Naive thymus-derived CD4-positive, alpha-beta T cell (primary cell): Measurements from ENCODE around the gene JPT2. TPM values are rescaled to one million over a fixed set of nuclear protein-coding genes. Genes with fewer than 3 reads are reported as not detected.
A peak's percentile ranks its signal among the peaks of the same experiment; 100 is the strongest.

Source experiments
- ATAC-seq: fragments of 150-1000 bp; cut with Tn5 transposase; 2 replicates; pipeline ENCODE4 v1.10.0; 2021; ENCODE audit warnings: mild to moderate bottlenecking, moderate library complexity
- CTCF ChIA-PET: fragments of 350-600 bp; sonication (Branson Sonifier 250); formaldehyde crosslinking; loops from one replicate; lab custom pipeline; 2021; ENCODE audit warnings: antibody characterized with exemption; lab: Charles Lee
- POLR2A ChIA-PET: fragments of 350-600 bp; sonication (Branson Sonifier 250); formaldehyde crosslinking; loops from one replicate; lab custom pipeline; 2021; ENCODE audit warnings: antibody characterized with exemption, inconsistent platforms; lab: Charles Lee
- DNase-seq, 9 donors: peaks; one replicate each; pipeline versions ENCODE4 v3.0.0 to v3.0.0-alpha.2; 2020 to 2022; ENCODE audit warnings: mixed read lengths in 1 of 9
- H3K27ac ChIP-seq: one replicate; pipeline ENCODE4 v1.7.0; 2013; ENCODE audit warnings: mild to moderate bottlenecking, low read depth, low read length, moderate library complexity
- H3K27me3 ChIP-seq, 2 donors: one replicate each; pipeline ENCODE4 v1.7.0; 2013; ENCODE audit warnings: low read length in 2 of 2, mild to moderate bottlenecking in 2 of 2, moderate library complexity in 2 of 2; ENCODE audit not compliant: control insufficient read depth in 2 of 2, insufficient read depth in 2 of 2
- H3K36me3 ChIP-seq, 3 experiments: 1 replicate in 2 of 3; 2 replicates in 1 of 3; pipeline ENCODE4 v1.7.0; 2013; ENCODE audit warnings: low read length in 3 of 3, mild to moderate bottlenecking in 3 of 3, moderate library complexity in 1 of 3; ENCODE audit not compliant: insufficient read depth in 3 of 3, control insufficient read depth in 2 of 3
- H3K4me1 ChIP-seq, 2 donors: one replicate each; pipeline ENCODE4 v1.7.0; 2013; ENCODE audit warnings: low read length in 2 of 2, mild to moderate bottlenecking in 2 of 2, moderate library complexity in 1 of 2; ENCODE audit not compliant: control insufficient read depth in 2 of 2, insufficient read depth in 2 of 2
- H3K4me3 ChIP-seq: 2 replicates; pipeline ENCODE4 v1.7.0; 2013; ENCODE audit warnings: mild to moderate bottlenecking, low read length
- H3K9me3 ChIP-seq, 3 experiments: 1 replicate in 2 of 3; 2 replicates in 1 of 3; pipeline ENCODE4 v1.7.0; 2013; ENCODE audit warnings: low read length in 3 of 3; ENCODE audit not compliant: control insufficient read depth in 2 of 3
- H3K27ac Mint-ChIP-seq, 9 donors: one replicate each; pipeline ENCODE4 v1.8.0; 2020 to 2022; ENCODE audit warnings: mixed read lengths in 9 of 9, mild to moderate bottlenecking in 8 of 9, moderate library complexity in 5 of 9, inconsistent platforms in 2 of 9
- H3K27me3 Mint-ChIP-seq, 5 donors: one replicate each; pipeline ENCODE4 v1.8.0; 2021 to 2022; ENCODE audit warnings: mixed read lengths in 5 of 5, mild to moderate bottlenecking in 1 of 5
- H3K36me3 Mint-ChIP-seq, 5 donors: one replicate each; pipeline ENCODE4 v1.8.0; 2020 to 2022; ENCODE audit warnings: mixed read lengths in 5 of 5, mild to moderate bottlenecking in 3 of 5, inconsistent platforms in 1 of 5
- H3K4me1 Mint-ChIP-seq, 7 donors: one replicate each; pipeline ENCODE4 v1.8.0; 2020 to 2022; ENCODE audit warnings: mixed read lengths in 7 of 7, mild to moderate bottlenecking in 3 of 7, inconsistent platforms in 1 of 7
- H3K4me3 Mint-ChIP-seq, 10 donors: one replicate each; pipeline ENCODE4 v1.8.0; 2020 to 2022; ENCODE audit warnings: mild to moderate bottlenecking in 10 of 10, mixed read lengths in 10 of 10, moderate library complexity in 6 of 10, inconsistent platforms in 2 of 10
- H3K9me3 Mint-ChIP-seq, 11 donors: one replicate each; pipeline ENCODE4 v1.8.0; 2020 to 2022; ENCODE audit warnings: mixed read lengths in 11 of 11, mild to moderate bottlenecking in 4 of 11, inconsistent platforms in 1 of 11, moderate library complexity in 1 of 11
- intact Hi-C, 2 donors: fragments of 100-400 bp; cut with micrococcal nuclease; formaldehyde crosslinking; loops; one replicate each; pipeline ENCODE4 v1.15.1; 2023
- polyA plus RNA-seq, 2 donors: library from polyadenylated mRNA; unstranded; fragments of 300-500 nt; fragmentation: Illumina TruSeq; gene quantifications; one replicate each; pipeline ENCODE4 v1.2.3, GENCODE V29; 2021
- total RNA-seq, 6 experiments: library from RNA in 5 of 6; stranded (reverse) in 5 of 6; gene quantifications; 1 replicate in 5 of 6; 2 replicates in 1 of 6; pipeline ENCODE4 v1.2.3 and lab custom pipeline; 2021 to 2026

Gene JPT2
- total and polyA plus RNA-seq, 7 experiments from 2014 or later, result 12.6 to 67.2 (median 17.5) TPM

DNA sequence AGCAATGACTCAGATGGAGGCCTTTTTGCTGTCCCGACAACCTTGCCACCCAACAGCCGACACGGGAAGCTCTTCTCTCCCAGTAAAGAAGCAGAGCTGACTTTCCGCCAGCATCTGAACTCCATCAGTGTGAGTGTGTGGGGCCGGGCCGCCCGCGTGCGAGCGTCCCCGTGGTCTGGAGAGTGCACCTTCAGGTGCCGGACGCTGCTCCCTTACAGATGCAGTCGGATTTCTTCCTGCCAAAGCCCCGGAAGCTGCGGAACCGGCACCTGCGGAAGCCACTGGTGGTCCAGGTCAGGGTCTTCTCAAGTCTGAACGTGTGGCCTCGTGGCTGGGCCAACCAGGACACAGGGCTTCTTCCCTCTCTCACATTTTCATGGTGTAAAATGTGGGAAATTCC, 15.5 kb upstream of the JPT2 start:
- DNase-seq, result no peak
- no peaks in the 10 kb centered on the region for H3K9me3 ChIP-seq
- peaks cover 0 to 35% (median 4%) of the 10 kb centered on the region in 5 donors for H3K36me3 Mint-ChIP-seq
- H3K27ac ChIP-seq, result no peak overlapping the region
- peaks cover 0 to 88% (median 13%) of the 10 kb centered on the region in 3 experiments for H3K36me3 ChIP-seq
- no peak overlapping the region for H3K4me3 Mint-ChIP-seq
- no peaks in the 10 kb centered on the region for H3K27me3 Mint-ChIP-seq
- POLR2A ChIA-PET, result no interaction called here
- H3K27me3 ChIP-seq, result no peaks in the 10 kb centered on the region
- H3K4me1 ChIP-seq, result no peaks in the 10 kb centered on the region
- ATAC-seq, result no peak
- H3K4me3 ChIP-seq, result no peak overlapping the region
- CTCF ChIA-PET, result no interaction called here
- H3K4me1 Mint-ChIP-seq, result no peaks in the 10 kb centered on the region
- H3K9me3 Mint-ChIP-seq, result no peaks in the 10 kb centered on the region
- intact Hi-C loops, result no loop called here
- no peak overlapping the region for H3K27ac Mint-ChIP-seq

DNA sequence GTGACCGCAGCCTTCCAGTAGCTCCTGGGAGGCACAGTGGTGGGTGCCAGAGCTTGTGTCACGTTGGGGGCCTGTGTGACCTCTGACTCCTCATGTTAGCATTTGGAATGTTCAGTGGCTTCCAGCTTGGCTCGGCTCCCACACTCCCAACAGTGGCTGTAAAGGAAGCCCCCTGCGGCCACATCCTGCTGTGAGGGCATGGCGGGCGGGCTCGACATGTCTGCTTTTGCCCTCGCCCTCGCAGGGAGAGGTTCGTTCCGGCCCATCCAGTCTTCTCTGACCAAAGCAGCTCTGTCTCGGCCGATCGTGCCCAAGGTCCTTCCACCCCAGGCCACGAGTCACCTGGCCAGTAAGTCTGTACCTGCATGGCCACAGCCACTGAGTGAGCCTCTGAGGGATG, 12.2 kb upstream of the JPT2 start:
- POLR2A ChIA-PET, result no interaction called here
- Histone ChIP-seq H3K9me3 (no peaks in the 10 kb centered on the region), H3K4me3 (no peak overlapping the region), H3K36me3 (peaks cover 0 to 90% (median 13%) of the 10 kb centered on the region in 3 experiments), H3K27ac (no peak overlapping the region), H3K27me3 (no peaks in the 10 kb centered on the region), H3K4me1 (no peaks in the 10 kb centered on the region)
- Mint-ChIP-seq H3K9me3 (no peaks in the 10 kb centered on the region), H3K36me3 (peaks cover 0 to 53% (median 7%) of the 10 kb centered on the region in 5 donors), H3K4me3 (no peak overlapping the region), H3K27me3 (no peaks in the 10 kb centered on the region), H3K4me1 (no peaks in the 10 kb centered on the region), H3K27ac (no peak overlapping the region)
- intact Hi-C loops, result no loop called here
- ATAC-seq, result no peak
- CTCF ChIA-PET, result interaction anchor here (0.5 to 0.8 kb wide), 2 partner anchors 11 to 17 kb away, joined by 3 to 4 read pairs; no protein-coding TSS in a partner anchor
- no peak for DNase-seq

DNA sequence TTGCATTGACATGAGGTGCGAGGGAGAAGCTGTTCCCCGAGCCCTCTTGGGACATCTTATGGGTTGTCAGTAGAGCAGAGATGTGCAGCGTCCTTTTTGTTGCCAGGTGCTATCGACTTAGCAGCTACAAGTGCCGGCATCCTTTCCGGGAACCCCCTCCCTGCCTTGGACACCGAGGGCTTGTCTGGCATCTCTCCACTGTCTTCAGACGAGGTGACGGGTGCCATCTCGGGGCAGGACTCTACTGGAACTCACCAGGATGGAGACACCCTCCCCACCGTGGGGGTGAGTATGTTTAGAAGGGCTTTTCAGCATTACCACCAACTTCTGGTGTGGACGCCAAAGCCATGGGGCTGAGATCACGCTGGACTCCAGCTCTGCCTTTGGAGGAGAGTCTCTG, 11.8 kb upstream of the JPT2 start:
- H3K4me3 Mint-ChIP-seq, result no peak overlapping the region
- intact Hi-C loops, result no loop called here
- DNase-seq (no peak), ATAC-seq (no peak)
- no peaks in the 10 kb centered on the region for H3K4me1 Mint-ChIP-seq
- H3K27me3 Mint-ChIP-seq, result no peaks in the 10 kb centered on the region
- POLR2A ChIA-PET, result no interaction called here
- Histone ChIP-seq H3K27me3 (no peaks in the 10 kb centered on the region), H3K9me3 (no peaks in the 10 kb centered on the region), H3K27ac (no peak overlapping the region), H3K4me3 (no peak overlapping the region), H3K36me3 (peaks cover 0 to 95% (median 16%) of the 10 kb centered on the region in 3 experiments), H3K4me1 (no peaks in the 10 kb centered on the region)
- peaks cover 0 to 58% (median 10%) of the 10 kb centered on the region in 5 donors for H3K36me3 Mint-ChIP-seq
- CTCF ChIA-PET, result interaction anchor here (0.8 kb wide), 1 partner anchor 11 kb away, joined by 3 read pairs; no protein-coding TSS in a partner anchor
- H3K9me3 Mint-ChIP-seq, result no peaks in the 10 kb centered on the region
- no peak overlapping the region for H3K27ac Mint-ChIP-seq

GRCh38 chr16:1667271-1667670, 10.8 kb upstream of the JPT2 start:
- Histone ChIP-seq H3K27ac (no peak overlapping the region), H3K4me1 (no peaks in the 10 kb centered on the region), H3K36me3 (peaks cover 0 to 96% (median 16%) of the 10 kb centered on the region in 3 experiments), H3K9me3 (no peaks in the 10 kb centered on the region), H3K4me3 (no peak overlapping the region), H3K27me3 (no peaks in the 10 kb centered on the region)
- H3K27ac Mint-ChIP-seq, result peak overlapping the region in 1 of 9 donors; percentile 24
- no peaks in the 10 kb centered on the region for H3K4me1 Mint-ChIP-seq
- peaks cover 4 to 67% (median 14%) of the 10 kb centered on the region in 5 donors for H3K36me3 Mint-ChIP-seq
- H3K27me3 Mint-ChIP-seq, result no peaks in the 10 kb centered on the region
- intact Hi-C loops, result no loop called here
- H3K4me3 Mint-ChIP-seq, result no peak overlapping the region
- ChIA-PET POLR2A (interaction anchor here (0.5 kb wide), 1 partner anchor 238 kb away, joined by 4 read pairs; no protein-coding TSS in a partner anchor), CTCF (interaction anchor here (0.8 to 1.0 kb wide), 2 partner anchors 10 to 329 kb away, joined by 3 to 4 read pairs; partner anchors contain the start of gene JPT2)
- no peak for ATAC-seq
- no peaks in the 10 kb centered on the region for H3K9me3 Mint-ChIP-seq
- no peak for DNase-seq

- intact Hi-C loops, result no loop called here
- Histone ChIP-seq H3K27ac (no peak overlapping the region), H3K4me3 (no peak overlapping the region), H3K4me1 (no peaks in the 10 kb centered on the region), H3K27me3 (no peaks in the 10 kb centered on the region), H3K9me3 (no peaks in the 10 kb centered on the region), H3K36me3 (peaks cover 0 to 96% (median 16%) of the 10 kb centered on the region in 3 experiments)
- Mint-ChIP-seq H3K4me3 (no peak overlapping the region), H3K4me1 (no peaks in the 10 kb centered on the region), H3K9me3 (no peaks in the 10 kb centered on the region), H3K27ac (no peak overlapping the region), H3K27me3 (no peaks in the 10 kb centered on the region), H3K36me3 (peaks cover 8 to 68% (median 14%) of the 10 kb centered on the region in 5 donors)
- ATAC-seq (no peak), DNase-seq (no peak)
- ChIA-PET POLR2A (interaction anchor here (0.5 kb wide), 1 partner anchor 239 kb away, joined by 4 read pairs; no protein-coding TSS in a partner anchor), CTCF (interaction anchor here (0.8 to 1.0 kb wide), 2 partner anchors 10 to 330 kb away, joined by 3 to 4 read pairs; partner anchors contain the start of gene JPT2)
Observed at GRCh38 chr16:1667916-1668315, 10.2 kb upstream of the JPT2 start.

GRCh38 chr16:1668612-1669319, 9.3 kb upstream of the JPT2 start:
- Mint-ChIP-seq H3K36me3 (peaks cover 14 to 70% (median 18%) of the 10 kb centered on the region in 5 donors), H3K9me3 (no peaks in the 10 kb centered on the region), H3K27ac (no peak overlapping the region), H3K4me3 (no peak overlapping the region), H3K4me1 (no peaks in the 10 kb centered on the region), H3K27me3 (no peaks in the 10 kb centered on the region)
- CTCF ChIA-PET, result no interaction called here
- no peaks in the 10 kb centered on the region for H3K27me3 ChIP-seq
- H3K9me3 ChIP-seq, result no peaks in the 10 kb centered on the region
- H3K36me3 ChIP-seq, result peaks cover 0 to 97% (median 12%) of the 10 kb centered on the region in 3 experiments
- no peaks in the 10 kb centered on the region for H3K4me1 ChIP-seq
- ATAC-seq, result no peak
- H3K27ac ChIP-seq, result no peak overlapping the region
- POLR2A ChIA-PET, result no interaction called here
- DNase-seq, result no peak
- intact Hi-C loops, result no loop called here
- no peak overlapping the region for H3K4me3 ChIP-seq
